GM12878 (cell line): Measurements from ENCODE around the gene FGFR2. TPM values are rescaled to one million over a fixed set of nuclear protein-coding genes. Genes with fewer than 3 reads are reported as not detected.

ENCODE experiments used
- ATAC-seq: fragments of 200-7000 bp; cut with Tn5 transposase; 3 replicates; pipeline ENCODE4 v1.9.1; 2020; ENCODE audit warnings: mild to moderate bottlenecking, moderate library complexity
- BruUV-seq: library from RNA; stranded (reverse); fragments of 400-500 nt; replicated peaks from 2 replicates; lab custom pipeline; 2021; lab: Mats Ljungman, UMichigan
- CTCF ChIA-PET: fragments of 300-600 bp; sonication (Branson Sonifier 250); formaldehyde crosslinking; extraction: SDS; loops from one replicate; lab custom pipeline; 2021; ENCODE audit warnings: inconsistent platforms; lab: Yijun Ruan, JAX
- POLR2A ChIA-PET: fragments of 350-600 bp; formaldehyde crosslinking; extraction: SDS; loops from one replicate; lab custom pipeline; 2021; ENCODE audit warnings: inconsistent platforms; lab: Charles Lee
- RAD21 ChIA-PET: fragments of 300-600 bp; sonication (Branson Sonifier 250); formaldehyde crosslinking; loops from one replicate; lab custom pipeline; 2023; ENCODE audit warnings: antibody characterized with exemption; ENCODE audit not compliant: unreplicated experiment; lab: Charles Lee
- SMC1A ChIA-PET: fragments of 300-600 bp; sonication (Branson Sonifier 250); formaldehyde crosslinking; loops from one replicate; lab custom pipeline; 2023; ENCODE audit not compliant: unreplicated experiment, uncharacterized antibody; lab: Charles Lee
- DNase-seq: peaks from one replicate; pipeline ENCODE4 v3.0.0-alpha.2; 2011; ENCODE audit warnings: low read depth, low spot score
- FAIRE-seq: peaks from 3 replicates; lab custom pipeline; 2011; peaks lifted over from hg19 to GRCh38; lab: Jason Lieb, UNC
- H2AFZ ChIP-seq: 2 replicates; pipeline ENCODE4 v1.6.0; 2011; ENCODE audit warnings: low read depth, low read length, control low read depth; ENCODE audit not compliant: control insufficient read depth
- H3K27ac ChIP-seq: 2 replicates; pipeline ENCODE4 v1.5.1; 2011; ENCODE audit warnings: control low read depth; ENCODE audit not compliant: control insufficient read depth, insufficient read depth
- H3K27me3 ChIP-seq, 2 experiments: replicated peaks in 1 of 2; 2 replicates each; pipeline versions ENCODE4 v1.6.0 to v1.6.1; 2011; ENCODE audit warnings: low read length in 1 of 2; ENCODE audit not compliant: control insufficient read depth in 2 of 2, insufficient read depth in 2 of 2
- H3K36me3 ChIP-seq, 2 experiments: 2 replicates each; pipeline ENCODE4 v1.5.1; 2011; ENCODE audit warnings: low read length in 1 of 2; ENCODE audit not compliant: control insufficient read depth in 2 of 2, insufficient read depth in 2 of 2
- H3K4me1 ChIP-seq: 2 replicates; pipeline ENCODE4 v1.6.1; 2011; ENCODE audit warnings: mild to moderate bottlenecking, low read length, moderate library complexity, mixed read lengths; ENCODE audit not compliant: control insufficient read depth, insufficient read depth
- H3K4me2 ChIP-seq: 2 replicates; pipeline ENCODE4 v1.6.0; 2011; ENCODE audit warnings: control low read depth; ENCODE audit not compliant: control insufficient read depth, insufficient read depth
- H3K4me3 ChIP-seq: fragments of 200-600 bp; sonication (generic); 2 replicates; pipeline ENCODE4 v1.5.1; 2016
- H3K79me2 ChIP-seq: 2 replicates; pipeline ENCODE4 v1.6.0; 2011; ENCODE audit warnings: low read length; ENCODE audit not compliant: control insufficient read depth, insufficient read depth
- H3K9ac ChIP-seq: 2 replicates; pipeline ENCODE4 v1.8.0; 2011; ENCODE audit warnings: low read length, control low read depth, mixed read lengths; ENCODE audit not compliant: control insufficient read depth, insufficient read depth
- H3K9me3 ChIP-seq: replicated peaks from 3 replicates; pipeline ENCODE4 v1.5.1; 2011; ENCODE audit warnings: mild to moderate bottlenecking, low read length; ENCODE audit not compliant: control insufficient read depth, insufficient read depth
- H4K20me1 ChIP-seq: 2 replicates; pipeline ENCODE4 v1.6.0; 2011; ENCODE audit not compliant: control insufficient read depth, insufficient read depth
- ATF2 ChIP-seq: IDR thresholded peaks from 2 replicates; pipeline ENCODE4 v1.6.1; 2012; ENCODE audit warnings: low read length, inconsistent platforms
- EZH2 ChIP-seq: IDR thresholded peaks from 2 replicates; pipeline ENCODE4 v1.6.1; 2012; ENCODE audit warnings: low read depth, mild to moderate bottlenecking, control low read depth, inconsistent platforms, low read length, borderline replicate concordance; ENCODE audit not compliant: control insufficient read depth
- RB1 ChIP-seq: fragments of 450-650 bp; formaldehyde crosslinking; IDR thresholded peaks from 2 replicates; pipeline ENCODE4 v1.6.1; 2017; ENCODE audit warnings: mild to moderate bottlenecking, borderline replicate concordance
- ZBTB33 ChIP-seq: fragments of 450-650 bp; IDR thresholded peaks from 2 replicates; pipeline ENCODE4 v1.6.1; 2017; ENCODE audit warnings: mild to moderate bottlenecking
- WGBS: methylation state at CpG from one replicate; pipeline ENCODE4 v1.1.6; 2016; ENCODE audit warnings: low lambda C conversion rate; ENCODE audit not compliant: insufficient replicate concordance, insufficient coverage; ENCODE audit errors: missing lambda C conversion rate; 5-methylcytosine and 5-hydroxymethylcytosine counted together
- in situ Hi-C: fragments of 300-500 bp; cut with MboI; formaldehyde crosslinking; loops from 9 replicates; pipeline ENCODE4 v1.14.3; 2018; ENCODE audit warnings: mixed read lengths
- intact Hi-C: fragments of 100-400 bp; cut with micrococcal nuclease; formaldehyde crosslinking; loops from one replicate; pipeline ENCODE4 v1.14.2; 2022; ENCODE audit not compliant: unreplicated experiment
- polyA plus RNA-seq, 11 experiments: library from polyadenylated mRNA; depleted of rRNA in 4 of 11; unstranded in 6 of 11; stranded (reverse) in 5 of 11; fragments of >200 nt; fragmentation: Nextera tagmentation in 4 of 11; fragmentation: Illumina TruSeq in 1 of 11; extraction: Ambion mirVana in 4 of 11; extraction: Trizol in 1 of 11; gene quantifications; 1 replicate in 1 of 11; 2 replicates in 10 of 11; pipeline versions ENCODE4 v1.2.1 to v1.2.3, GENCODE V29; 2011 to 2016; ENCODE audit warnings: inconsistent platforms in 2 of 11, missing spikeins in 2 of 11, low read depth in 1 of 11
- total RNA-seq, 4 experiments: library from RNA; depleted of rRNA in 3 of 4; stranded (reverse); fragments of >200 nt in 3 of 4; fragmentation: Illumina TruSeq in 1 of 4; extraction: Trizol in 1 of 4; gene quantifications; 2 replicates each; pipeline versions ENCODE4 v1.2.1 to v1.2.3, GENCODE V29; 2013 to 2021

The FGFR2 gene
- total and polyA plus RNA-seq, 10 of the 15 experiments (the other 5 are each of a cell fraction or from before 2014, with no cell fraction given), result 0.04 to 0.15 TPM; not detected in 8

GRCh38 chr10:121595806-121596688 is 2.2 kb downstream of the FGFR2 start:
- POLR2A ChIA-PET, result no interaction called here
- DNase-seq, result no peak
- Histone ChIP-seq H3K4me1 (no peaks in the 10 kb centered on the region), H4K20me1 (no peaks in the 10 kb centered on the region), H3K4me3 (no peak overlapping the region), H2AFZ (no peak overlapping the region), H3K9me3 (no peaks in the 10 kb centered on the region), H3K9ac (no peak overlapping the region), H3K27me3 (peaks cover 9 to 14% of the 10 kb centered on the region in 2 experiments), H3K79me2 (no peaks in the 10 kb centered on the region), H3K4me2 (no peak overlapping the region), H3K27ac (no peak overlapping the region), H3K36me3 (no peaks in the 10 kb centered on the region)
- RAD21 ChIA-PET, result no interaction called here
- no peak for TF ChIP-seq RB1
- in situ Hi-C loops (no loop called here), intact Hi-C loops (no loop called here)
- FAIRE-seq, result no peak
- SMC1A ChIA-PET, result no interaction called here
- no TSS peak for BruUV-seq
- WGBS, result 69% methylated on average over 28 of the region's 28 CpGs
- ATAC-seq, result no peak
- CTCF ChIA-PET, result no interaction called here

- 52% methylated on average over 11 of the region's 11 CpGs for WGBS
- BruUV-seq, result no TSS peak
- no peak overlapping the region for H3K4me3 ChIP-seq
- ChIA-PET RAD21 (no interaction called here), SMC1A (no interaction called here), CTCF (no interaction called here), POLR2A (no interaction called here)
- no peaks in the 10 kb centered on the region for H3K36me3 ChIP-seq
- H3K4me2 ChIP-seq, result no peak overlapping the region
- H3K9ac ChIP-seq, result no peak overlapping the region
- TF ChIP-seq ATF2, result no peak
- no peak for TF ChIP-seq EZH2
- no peak for TF ChIP-seq ZBTB33
- no peak overlapping the region for H2AFZ ChIP-seq
- no peaks in the 10 kb centered on the region for H3K9me3 ChIP-seq
- FAIRE-seq, result no peak
- ATAC-seq, result no peak
- intact Hi-C loops (no loop called here), in situ Hi-C loops (no loop called here)
- H3K4me1 ChIP-seq, result no peaks in the 10 kb centered on the region
- no peaks in the 10 kb centered on the region for H4K20me1 ChIP-seq
- H3K27ac ChIP-seq, result no peak overlapping the region
- DNase-seq, result no peak
- no peaks in the 10 kb centered on the region for H3K79me2 ChIP-seq
- H3K27me3 ChIP-seq, result peaks cover 9 to 12% of the 10 kb centered on the region in 2 experiments
These were observed 2.9 kb downstream of the FGFR2 start for GRCh38 chr10:121595351-121595805.
